HCT116 (cell line): Measurements from ENCODE around the gene PDYN. TPM values are rescaled to one million over a fixed set of nuclear protein-coding genes. Genes with fewer than 3 reads are reported as not detected.

Experiments
- ATAC-seq: fragments of 200-7000 bp; cut with Tn5 transposase; 2 replicates; pipeline ENCODE4 v1.9.1; 2020; ENCODE audit warnings: mild to moderate bottlenecking, moderate library complexity
- BruUV-seq: library from RNA; stranded (reverse); fragments of 400-500 nt; replicated peaks from 2 replicates; lab custom pipeline; 2021; lab: Mats Ljungman, UMichigan
- CTCF ChIA-PET: fragments of 300-600 bp; sonication (Branson Sonifier 250); formaldehyde crosslinking; loops from one replicate; lab custom pipeline; 2021; ENCODE audit warnings: antibody characterized with exemption; lab: Charles Lee
- POLR2A ChIA-PET: fragments of 300-600, 350-600 bp; sonication (Branson Sonifier 250); formaldehyde crosslinking; loops from one replicate; lab custom pipeline; 2021; ENCODE audit warnings: antibody characterized with exemption; lab: Charles Lee
- RAD21 ChIA-PET, 2 experiments: fragments of 300-600 bp; sonication (Branson Sonifier 250); formaldehyde crosslinking; loops; one replicate each; lab custom pipeline; 2023; ENCODE audit warnings: low total read pairs in 2 of 2; ENCODE audit not compliant: uncharacterized antibody in 2 of 2, unreplicated experiment in 2 of 2, low non-redundant PET in 1 of 2; lab: Charles Lee
- DNase-seq: peaks from one replicate; pipeline ENCODE4 v3.0.0-alpha.2; 2010; ENCODE audit warnings: low read depth, low spot score
- H2AFZ ChIP-seq: fragments of 200-600 bp; shearing (Covaris generic), sonication (generic); 2 replicates; pipeline ENCODE4 v1.6.1; 2017; ENCODE audit warnings: low read depth, mixed run types, mixed read lengths, antibody characterized with exemption, low read length; ENCODE audit not compliant: poor library complexity, severe bottlenecking
- H3K27ac ChIP-seq: 2 replicates; pipeline ENCODE4 v1.5.1; 2012; ENCODE audit warnings: low read depth, low read length
- H3K27me3 ChIP-seq: fragments of 200-600 bp; sonication (generic); 2 replicates; pipeline ENCODE4 v1.6.1; 2016; ENCODE audit warnings: mixed run types, low read length, mixed read lengths; ENCODE audit not compliant: insufficient read depth
- H3K36me3 ChIP-seq, 2 experiments: fragments of 200-500 bp in 1 of 2; fragments of 200-600 bp in 1 of 2; sonication (Bioruptor generic) in 1 of 2; sonication (generic) in 1 of 2; 2 replicates each; pipeline versions ENCODE4 v1.5.1 to v1.6.1; 2014 to 2016; ENCODE audit warnings: low read length in 2 of 2, inconsistent platforms in 1 of 2, mixed read lengths in 1 of 2, mixed run types in 1 of 2; ENCODE audit not compliant: insufficient read depth in 2 of 2, control insufficient read depth in 1 of 2
- H3K4me1 ChIP-seq, 2 experiments: fragments of 200-600 bp in 1 of 2; sonication (generic) in 1 of 2; 2 replicates each; pipeline versions ENCODE4 v1.5.1 to v1.6.1; 2012 to 2017; ENCODE audit warnings: low read length in 2 of 2, inconsistent platforms in 1 of 2, mild to moderate bottlenecking in 1 of 2, mixed read lengths in 1 of 2, mixed run types in 1 of 2, moderate library complexity in 1 of 2; ENCODE audit not compliant: insufficient read depth in 2 of 2, control insufficient read depth in 1 of 2
- H3K4me2 ChIP-seq: fragments of 200-600 bp; sonication (generic); 2 replicates; pipeline ENCODE4 v1.6.1; 2017; ENCODE audit warnings: mixed run types, low read length, mixed read lengths
- H3K4me3 ChIP-seq, 2 experiments: fragments of 200-600 bp in 1 of 2; sonication (generic) in 1 of 2; replicated peaks in 1 of 2; 2 replicates each; pipeline ENCODE4 v1.5.1; 2011 to 2016; ENCODE audit warnings: low read length in 2 of 2, control low read depth in 1 of 2, low read depth in 1 of 2, mild to moderate bottlenecking in 1 of 2, mixed read lengths in 1 of 2, mixed run types in 1 of 2
- H3K79me2 ChIP-seq: fragments of 200-600 bp; sonication (generic); 2 replicates; pipeline ENCODE4 v1.6.1; 2017; ENCODE audit warnings: mild to moderate bottlenecking, mixed run types, low read length, moderate library complexity, mixed read lengths; ENCODE audit not compliant: insufficient read depth
- H3K9ac ChIP-seq: fragments of 200-600 bp; sonication (generic); 2 replicates; pipeline ENCODE4 v1.6.1; 2016; ENCODE audit warnings: low read length, mixed read lengths
- H3K9me2 ChIP-seq: fragments of 200-600 bp; sonication (generic), shearing (Covaris generic); 2 replicates; pipeline ENCODE4 v1.6.1; 2017; ENCODE audit warnings: mixed run types, mild to moderate bottlenecking, moderate library complexity; ENCODE audit not compliant: insufficient read depth
- H3K9me3 ChIP-seq, 2 experiments: fragments of 200-500 bp in 1 of 2; fragments of 200-600 bp in 1 of 2; sonication (Bioruptor generic) in 1 of 2; sonication (generic) in 1 of 2; 2 replicates each; pipeline ENCODE4 v1.6.1; 2014 to 2017; ENCODE audit warnings: low read length in 2 of 2, mixed read lengths in 2 of 2, inconsistent platforms in 1 of 2, low read depth in 1 of 2, mild to moderate bottlenecking in 1 of 2, mixed run types in 1 of 2, moderate library complexity in 1 of 2; ENCODE audit not compliant: control insufficient read depth in 1 of 2, insufficient read depth in 1 of 2
- H4K20me1 ChIP-seq: fragments of 200-600 bp; sonication (generic), shearing (Covaris generic); 2 replicates; pipeline ENCODE4 v1.6.1; 2017; ENCODE audit warnings: mixed run types, mild to moderate bottlenecking, moderate library complexity; ENCODE audit not compliant: insufficient read depth
- CBX3 ChIP-seq: IDR thresholded peaks from 2 replicates; pipeline ENCODE4 v1.6.1; 2012; ENCODE audit warnings: low read depth
- ELF1 ChIP-seq: IDR thresholded peaks from 2 replicates; pipeline ENCODE4 v1.6.1; 2012; ENCODE audit warnings: low read depth, borderline replicate concordance
- EZH2phosphoT487 ChIP-seq: fragments of 200-600 bp; IDR thresholded peaks from 2 replicates; pipeline ENCODE4 v1.6.1; 2018; ENCODE audit warnings: antibody characterized with exemption, borderline replicate concordance
- FOSL1 ChIP-seq: IDR thresholded peaks from 2 replicates; pipeline ENCODE4 v1.6.1; 2012; ENCODE audit warnings: low read depth
- JUND ChIP-seq: IDR thresholded peaks from 2 replicates; pipeline ENCODE4 v1.6.1; 2012
- POLR2AphosphoS5 ChIP-seq: IDR thresholded peaks from 2 replicates; pipeline ENCODE4 v1.6.1; 2011; ENCODE audit warnings: mild to moderate bottlenecking, low read depth, low read length, moderate library complexity
- REST ChIP-seq: IDR thresholded peaks from 2 replicates; pipeline ENCODE4 v1.6.1; 2012; ENCODE audit warnings: low read depth
- SIN3A ChIP-seq: IDR thresholded peaks from 2 replicates; pipeline ENCODE4 v1.6.1; 2012; ENCODE audit warnings: low read depth
- ZFX ChIP-seq: fragments of 450-650 bp; IDR thresholded peaks from 2 replicates; pipeline ENCODE4 v1.6.1; 2017
- intact Hi-C: fragments of 100-400 bp; cut with micrococcal nuclease; formaldehyde crosslinking; loops from 2 replicates; pipeline ENCODE4 v1.10.0; 2022
- total RNA-seq: library from RNA; stranded (reverse); gene quantifications from one replicate; pipeline ENCODE4 v1.2.1, GENCODE V29; 2021; ENCODE audit not compliant: unreplicated experiment
- TF ChIP-seq, protein P1 (sequence below): IDR thresholded peaks from 2 replicates; pipeline ENCODE4 v1.6.1; 2012

Gene PDYN
- total RNA-seq, 1 experiment from 2014 or later = not detected

DNA sequence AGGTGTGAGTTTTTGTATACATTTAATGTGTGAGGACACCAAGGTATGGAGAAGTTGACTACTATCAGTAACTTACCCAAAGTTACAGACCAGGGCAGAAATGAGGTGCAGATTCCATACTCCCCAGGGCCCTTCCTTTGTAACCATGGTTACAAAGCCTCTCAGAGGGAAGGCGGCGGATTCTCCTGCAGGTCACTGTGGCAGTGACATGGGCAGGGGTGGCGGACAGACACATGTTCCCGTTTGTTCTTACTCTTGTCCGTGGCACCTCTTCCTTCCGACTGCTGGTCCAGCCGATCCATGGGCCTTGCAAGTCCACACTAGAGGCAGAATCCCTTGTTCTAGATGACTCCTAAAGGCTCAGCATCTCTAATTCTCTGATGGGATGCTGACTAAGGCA, 43.0 kb downstream of the PDYN start (continued):
- TF ChIP-seq POLR2AphosphoS5 (no peak), ELF1 (no peak), ZFX (no peak), FOSL1 (no peak)

GRCh38 chr20:1949347-1950100, 44.3 kb downstream of the PDYN start:
- no peaks in the 10 kb centered on the region for H3K4me1 ChIP-seq
- no peak overlapping the region for H3K4me2 ChIP-seq
- H3K36me3 ChIP-seq = no peaks in the 10 kb centered on the region
- H3K27ac ChIP-seq = no peak overlapping the region
- no peaks in the 10 kb centered on the region for H3K9me2 ChIP-seq
- RAD21 ChIA-PET = no interaction called here
- POLR2A ChIA-PET = no interaction called here
- no peak for ATAC-seq
- no peaks in the 10 kb centered on the region for H4K20me1 ChIP-seq
- no peak overlapping the region for H3K4me3 ChIP-seq
- no peak overlapping the region for H3K9ac ChIP-seq
- no peak for DNase-seq
- H3K79me2 ChIP-seq = no peaks in the 10 kb centered on the region
- intact Hi-C loops = no loop called here
- no peak for TF ChIP-seq REST
- TF ChIP-seq EZH2phosphoT487 = no peak
- no peak for TF ChIP-seq CBX3
- no peak for TF ChIP-seq ZFX
- no peak for TF ChIP-seq JUND
- no peak for TF ChIP-seq SIN3A
- TF ChIP-seq, protein P1, sequence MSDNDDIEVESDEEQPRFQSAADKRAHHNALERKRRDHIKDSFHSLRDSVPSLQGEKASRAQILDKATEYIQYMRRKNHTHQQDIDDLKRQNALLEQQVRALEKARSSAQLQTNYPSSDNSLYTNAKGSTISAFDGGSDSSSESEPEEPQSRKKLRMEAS = no peak
- TF ChIP-seq, all 23 proteins: peak for 0
- Histone ChIP-seq H3K27me3 (no peaks in the 10 kb centered on the region), H3K9me3 (no peaks in the 10 kb centered on the region), H2AFZ (no peak overlapping the region)
- BruUV-seq = no TSS peak
- CTCF ChIA-PET = no interaction called here
